AML-193 (cell line): ENCODE data around the gene PIGM.

ENCODE experiments used
- DNase-seq, 2 experiments: peaks; one replicate each; lab custom pipeline; 2025; lab: John Stamatoyannopoulos, UW

Gene PIGM

DNA sequence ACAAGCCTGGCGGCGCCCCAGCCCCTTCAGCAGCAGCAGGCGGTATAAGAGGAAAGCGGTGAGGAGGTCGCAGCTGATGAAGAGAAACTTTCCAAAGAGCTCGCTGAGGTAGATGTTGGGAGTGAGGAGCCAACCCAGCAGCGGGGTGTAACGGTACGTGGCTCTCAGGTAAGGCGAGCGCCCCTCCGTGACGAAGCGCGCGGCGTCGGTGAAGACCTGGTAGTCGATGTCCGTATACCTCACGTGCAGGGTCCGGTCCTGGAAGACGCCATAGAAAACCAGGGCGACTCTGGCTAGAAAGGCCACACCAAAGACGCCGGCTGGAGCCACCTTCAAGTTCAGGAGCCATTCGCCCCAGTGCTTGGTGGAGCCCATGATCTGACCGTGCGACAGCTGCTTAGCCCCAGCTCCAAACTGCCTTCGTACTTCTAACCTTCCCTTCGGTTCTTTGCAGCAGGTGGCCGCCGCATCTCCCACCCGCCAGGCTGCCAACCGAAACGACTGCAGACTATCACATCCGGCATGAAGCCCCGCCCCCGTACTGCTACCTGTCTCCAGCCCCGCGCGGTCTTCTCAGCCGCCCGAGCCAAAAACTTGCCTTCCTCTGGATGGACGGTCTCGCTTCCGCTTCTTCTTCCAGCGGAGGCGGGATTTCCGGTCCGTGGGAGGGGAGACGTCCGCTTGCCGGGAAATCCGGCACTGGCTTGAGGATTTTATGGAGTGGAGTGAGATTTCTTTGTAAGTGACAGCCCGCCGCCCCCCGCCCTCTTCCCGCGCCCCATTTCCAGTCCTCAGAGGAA, at the start of gene PIGM:
TSS of gene PIGM (minus strand) at position 626 of the 800 bp plus-strand sequence. CDS start at position 375, 251 bp downstream.
- DNase-seq: peak; percentile 84 to 88

DNA sequence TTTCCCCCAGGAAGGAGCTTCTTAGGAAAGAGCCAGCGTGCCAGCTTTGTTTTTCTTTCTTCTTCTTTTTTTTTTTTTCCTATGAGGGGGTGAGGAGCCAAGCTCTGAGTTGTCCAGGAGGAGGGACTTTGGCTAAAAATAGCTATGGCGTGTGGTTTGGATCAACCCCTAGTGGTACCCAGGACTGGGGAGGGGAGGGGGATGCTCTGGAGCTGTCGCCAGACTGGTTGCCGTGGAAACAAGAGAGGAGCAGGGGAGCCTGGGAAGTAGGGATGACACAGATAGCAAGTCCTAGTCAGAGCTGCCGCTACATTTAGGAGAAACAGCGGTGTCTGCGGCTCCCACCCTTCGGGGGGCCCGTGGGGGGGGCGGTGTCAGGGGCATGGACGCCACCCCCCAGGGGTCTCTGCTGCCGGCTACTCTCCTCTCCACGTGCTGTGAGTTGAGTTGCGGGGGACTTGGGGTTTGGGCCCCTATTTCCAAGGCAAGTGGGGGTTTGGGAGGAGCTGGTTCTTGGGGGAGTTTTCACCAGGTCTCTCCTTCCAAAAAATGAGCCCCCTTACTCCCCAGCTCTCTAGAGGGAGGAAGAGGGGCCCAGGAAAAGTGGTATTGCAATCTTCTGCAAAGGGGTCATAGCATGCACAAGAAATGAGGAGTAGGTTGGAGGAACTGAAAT, 49.6 kb upstream of the PIGM start, which contains the start of gene KCNJ9:
TSS of gene KCNJ9 (plus strand) at position 278 of the 676 bp plus-strand sequence. CDS start 2,493 bp downstream, outside the sequence.
- DNase-seq: no peak

DNA sequence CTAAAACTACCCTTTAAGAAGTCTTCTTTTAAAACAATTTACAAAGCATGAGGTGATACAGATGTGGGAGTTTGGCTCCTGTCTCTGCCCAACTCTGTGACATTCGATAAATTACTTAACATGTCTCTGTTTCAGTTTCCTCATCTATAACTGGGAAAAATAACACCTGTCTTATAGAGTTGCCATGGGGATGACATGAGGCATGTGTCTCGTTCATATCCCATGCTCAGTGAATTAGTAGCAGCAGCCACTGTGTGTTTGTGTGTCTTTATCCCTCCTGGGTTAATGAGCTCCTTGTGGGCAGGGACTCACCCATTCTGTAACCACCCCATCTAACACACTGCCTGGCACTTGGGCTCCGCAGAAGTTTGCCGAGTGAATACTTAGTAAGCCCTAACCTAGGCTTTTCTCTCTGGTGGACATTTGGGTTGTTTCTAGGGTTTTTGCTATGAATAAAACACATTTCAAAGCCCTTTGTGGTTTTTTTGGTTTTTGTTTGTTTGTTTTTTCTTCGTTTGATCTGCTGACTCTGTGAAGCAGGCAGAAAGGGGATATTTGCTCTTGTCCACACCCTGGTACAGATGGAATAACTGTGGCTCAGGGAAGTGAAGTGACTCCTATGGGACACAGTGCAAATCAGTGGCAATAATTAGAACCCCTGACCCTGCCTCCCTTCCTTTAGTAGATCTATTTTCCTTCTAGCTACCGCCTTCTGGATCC, 48.8 kb upstream of the PIGM start:
- no peak for DNase-seq

GRCh38 chr1:160079448-160079847, 47.7 kb upstream of the PIGM start:
- DNase-seq: no peak

DNA sequence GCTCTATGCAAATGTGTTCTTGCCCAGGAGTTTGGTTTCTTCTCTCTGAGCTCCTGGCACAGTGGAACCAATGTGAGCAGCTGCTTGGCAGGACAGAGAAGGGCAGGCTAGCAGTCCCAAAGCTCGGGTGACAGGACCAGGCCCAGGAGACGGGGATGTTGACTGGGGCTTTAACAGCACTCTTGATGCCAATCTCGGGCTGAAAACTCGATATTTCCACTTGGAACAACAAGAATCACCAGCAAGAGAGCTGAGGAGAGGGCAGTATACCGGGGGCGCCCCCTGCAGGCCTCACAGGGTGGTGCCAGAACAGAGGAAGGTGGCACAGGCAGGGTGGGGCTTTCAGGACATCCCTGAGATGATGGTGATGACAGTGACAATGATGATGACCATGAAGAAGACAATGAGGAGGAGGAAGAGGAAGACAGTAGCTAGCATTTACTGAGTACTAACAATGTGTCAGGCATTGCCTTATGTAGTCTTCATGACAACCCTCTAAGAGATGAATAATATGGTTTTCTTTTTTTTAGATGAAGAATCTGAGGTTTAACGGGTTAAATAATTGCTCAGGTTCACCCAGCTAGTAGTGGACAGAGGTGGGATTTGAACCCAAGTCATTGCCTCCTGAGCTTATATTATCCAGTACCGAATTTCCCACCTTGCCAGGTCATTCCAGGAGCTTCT, 46.9 kb upstream of the PIGM start:
- DNase-seq: peak; percentile 42 to 58

- DNase-seq: peak in 1 of 2 experiments; percentile 27
Observed at GRCh38 chr1:160077486-160077885, 45.7 kb upstream of the PIGM start.

DNA sequence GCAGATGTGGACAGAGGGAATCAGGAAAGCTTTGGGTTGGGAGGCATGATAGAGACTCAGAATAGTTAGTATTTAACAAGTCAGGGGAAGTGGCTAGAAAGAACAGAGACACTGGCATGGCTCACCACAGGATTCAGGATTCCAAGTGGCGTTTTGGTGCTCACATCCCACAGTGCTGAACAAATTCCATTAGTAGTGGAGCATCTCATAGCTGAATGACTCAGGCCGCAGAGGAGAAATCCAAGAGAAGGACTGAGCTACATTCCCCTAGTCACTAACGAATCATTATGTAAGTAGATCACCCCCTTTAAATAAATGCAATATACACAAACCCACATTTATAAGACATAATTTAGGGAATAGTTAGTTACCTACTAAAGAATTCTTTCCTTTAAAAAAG, 44.5 kb upstream of the PIGM start:
- DNase-seq: no peak

GRCh38 chr1:160075836-160076235, 44.0 kb upstream of the PIGM start:
- DNase-seq: no peak

GRCh38 chr1:160074865-160075264, 43.1 kb upstream of the PIGM start:
- no peak for DNase-seq

DNA sequence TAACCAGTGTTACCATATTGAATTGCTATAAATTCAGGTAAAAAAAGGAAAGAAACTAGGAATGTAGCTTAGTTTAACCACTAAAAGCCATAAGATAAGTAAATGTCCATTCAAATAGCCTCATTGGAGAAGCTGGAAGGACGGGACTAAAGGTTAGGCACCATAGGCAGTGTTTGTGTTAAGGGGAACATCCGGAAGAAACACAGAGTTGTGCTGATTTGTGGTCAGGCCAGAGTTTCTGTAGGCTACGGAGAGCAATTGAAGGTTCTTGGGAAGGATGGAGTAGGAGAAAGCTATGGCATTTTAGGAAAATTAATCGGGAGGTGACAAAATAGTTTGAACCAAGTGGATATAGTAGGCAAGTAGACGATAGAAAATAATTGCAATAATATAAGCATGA, 39.5 kb upstream of the PIGM start:
- DNase-seq: no peak

- DNase-seq: no peak
Observed at GRCh38 chr1:160070243-160071163, 38.7 kb upstream of the PIGM start.

DNA sequence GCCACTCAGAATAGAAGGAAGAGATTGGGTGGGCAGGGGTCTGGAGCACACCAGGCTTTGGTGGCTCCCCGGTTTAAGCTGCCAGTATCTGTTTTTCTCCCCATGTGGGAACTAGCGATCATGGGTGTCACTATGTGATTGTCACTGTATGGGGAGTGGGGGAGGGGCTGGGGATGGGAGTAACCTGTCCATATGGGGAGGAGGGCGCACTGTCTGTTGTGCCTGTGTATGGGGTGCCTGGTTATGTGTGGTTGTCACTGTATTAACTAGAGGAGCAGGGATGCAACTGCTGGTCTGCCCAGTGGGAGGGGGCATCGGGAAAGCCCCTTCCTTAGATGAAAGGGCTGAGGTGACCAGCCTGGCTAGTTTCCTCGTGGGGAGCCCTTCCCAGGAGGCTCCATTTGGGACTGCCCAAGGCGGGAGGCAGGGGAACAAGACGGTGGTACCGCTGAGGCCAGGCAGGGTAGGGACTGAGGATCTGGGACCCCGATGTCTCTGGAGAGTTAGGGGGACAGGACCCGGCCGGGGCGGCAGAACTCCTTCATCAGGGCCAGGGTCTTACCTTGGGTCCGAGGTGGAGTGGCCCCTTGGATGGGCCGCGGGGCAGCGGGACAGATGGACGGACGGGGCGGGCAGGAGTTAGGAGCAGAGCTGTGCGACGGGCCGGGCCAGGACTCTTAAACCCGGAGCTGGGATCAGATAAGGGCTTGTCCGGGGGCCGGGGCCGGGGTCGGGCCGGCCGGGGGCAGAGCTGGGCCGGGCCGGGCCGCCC, 37.9 kb upstream of the PIGM start, which contains the start of gene KCNJ10:
TSS of gene KCNJ10 (minus strand) at position 701 of the 772 bp plus-strand sequence. CDS start 27,628 bp downstream, outside the sequence.
- DNase-seq: no peak

DNA sequence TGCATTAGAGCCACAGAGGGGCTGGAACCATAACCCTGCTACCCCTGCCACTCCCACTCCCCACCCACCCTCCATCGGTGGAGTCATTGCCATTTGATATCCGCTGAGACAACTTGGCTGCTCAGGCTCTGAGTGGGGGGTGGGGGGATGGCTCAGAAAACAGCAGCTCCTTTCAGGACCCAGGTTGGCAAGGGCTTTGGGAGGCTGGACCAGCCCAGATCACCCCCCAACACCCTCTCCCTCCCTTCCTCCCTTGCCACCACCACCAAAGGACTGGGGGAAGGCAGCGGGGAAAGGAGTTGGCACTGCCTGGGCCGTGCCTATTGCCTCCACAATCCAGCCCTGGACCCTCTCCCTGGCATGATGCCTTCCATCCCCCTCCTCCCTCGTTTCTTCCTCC, 36.4 kb upstream of the PIGM start:
- no peak for DNase-seq

DNA sequence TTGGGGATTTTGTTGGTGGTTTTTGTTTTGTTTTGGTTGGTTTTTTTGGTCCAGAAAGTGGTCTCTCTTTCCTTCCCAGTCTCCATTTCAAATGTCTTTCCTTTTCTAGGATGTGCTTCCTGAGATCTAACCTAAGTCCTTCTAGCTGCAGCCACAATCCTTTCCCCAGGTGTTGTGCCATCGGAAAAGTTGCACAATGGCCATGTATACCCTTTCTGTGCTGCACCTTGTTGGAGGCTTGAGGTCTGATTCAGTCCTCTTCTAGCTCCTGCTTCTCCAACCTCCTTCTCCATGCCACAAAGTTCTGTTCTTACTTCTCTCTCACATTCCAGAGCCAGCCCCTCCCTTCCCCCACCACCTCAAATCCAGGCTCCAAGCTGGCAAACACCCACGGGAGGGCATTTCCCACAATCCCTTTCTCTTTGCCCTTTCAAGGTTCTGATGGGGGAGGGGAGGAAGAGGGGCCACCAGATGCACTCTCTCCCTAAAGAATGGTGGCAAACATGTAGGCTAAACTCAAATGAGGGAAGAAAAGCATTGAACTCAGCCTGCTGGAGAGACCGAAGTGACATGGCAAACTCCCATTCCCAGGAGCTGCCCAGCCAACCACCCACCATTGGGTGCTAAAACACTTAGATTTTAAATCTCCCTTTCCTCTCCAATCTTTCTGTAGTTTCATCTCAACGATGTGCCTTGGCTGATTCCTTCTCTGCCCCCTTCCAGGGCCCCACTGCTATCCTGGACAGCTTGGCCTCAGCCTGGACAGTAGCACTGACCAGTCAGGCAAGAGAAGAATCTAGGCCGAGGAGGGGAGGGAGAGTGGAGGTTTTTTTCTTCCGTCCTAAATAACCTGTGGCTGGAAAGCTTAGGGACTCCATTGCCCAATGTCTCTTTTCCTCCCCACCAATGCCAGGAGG, 35.3 kb upstream of the PIGM start:
- no peak for DNase-seq

DNA sequence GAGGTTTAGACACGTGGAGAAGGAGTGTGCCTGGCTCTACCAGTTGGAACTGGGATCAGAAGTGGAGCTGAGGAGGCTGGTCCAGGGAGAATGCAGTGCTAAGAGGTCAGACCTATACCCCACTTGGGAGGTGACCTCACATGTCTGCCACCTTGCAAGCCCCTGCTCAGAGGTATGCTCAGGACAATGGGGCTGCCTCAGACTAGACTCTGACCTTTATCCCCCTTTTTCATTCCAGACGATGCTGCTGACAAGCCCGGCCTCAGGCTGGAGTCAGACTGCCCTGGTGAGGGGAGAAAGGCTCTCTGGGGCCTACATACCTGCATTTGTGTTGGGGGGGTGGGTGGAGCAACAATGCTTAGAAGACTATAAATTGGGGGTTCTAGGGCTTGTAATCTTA, 33.0 kb upstream of the PIGM start:
- no peak for DNase-seq

DNA sequence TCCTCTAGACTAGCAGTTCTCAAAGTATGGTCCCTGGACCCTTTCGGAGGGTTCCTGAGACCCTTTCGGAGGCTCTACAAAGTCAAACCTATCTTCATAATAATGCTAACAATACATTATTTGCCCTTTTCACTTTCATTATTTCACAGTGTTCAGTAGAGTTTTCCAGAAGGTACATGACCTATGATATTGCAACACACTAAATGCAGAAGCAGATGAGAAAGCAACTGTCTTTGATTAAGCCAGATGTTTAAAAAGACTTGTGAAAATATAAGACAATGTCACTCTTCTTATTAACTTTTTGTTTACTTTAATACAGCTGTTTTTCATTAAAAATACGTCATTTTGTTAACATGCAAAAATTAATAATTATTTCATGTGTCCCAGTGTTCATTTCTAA, 32.4 kb upstream of the PIGM start:
- DNase-seq: no peak

DNA sequence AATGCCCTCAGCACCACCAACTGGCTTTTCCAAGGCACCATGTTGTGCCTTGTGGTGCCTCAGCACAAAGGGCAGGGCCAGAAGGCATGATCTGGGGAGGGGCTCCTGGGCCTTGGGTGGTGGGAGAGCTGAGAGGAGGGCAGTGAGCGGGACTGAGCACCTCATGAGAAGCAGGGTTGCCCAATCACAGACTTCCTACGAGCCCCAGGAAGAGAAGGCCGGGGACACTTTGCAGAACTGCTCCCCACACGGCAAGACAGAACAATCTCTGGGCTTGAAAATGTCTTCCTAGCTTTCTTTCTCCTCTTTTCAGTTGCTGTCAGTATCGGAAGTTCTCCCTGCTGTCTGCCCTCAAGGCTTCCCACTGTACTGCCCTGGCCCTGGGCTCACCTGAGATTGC, 31.4 kb upstream of the PIGM start:
- DNase-seq: no peak

GRCh38 chr1:160062230-160062532, 30.4 kb upstream of the PIGM start:
- DNase-seq: no peak
